Activated T-helper 1 cell treated with anti-CD3 and anti-CD28 coated beads, Interleukin-12 subunit alpha, Interleukin-12 subunit beta, Interleukin-2, Interleukin-4 antibody, amounts not matched to agents 30 ng/mL and 10 ng/mL and 1 ng/mL, durations not matched to agents 14 hours and 24 hours and 36 hours (primary cell): Measurements from ENCODE around the gene SLC52A3. TPM values are rescaled to one million over a fixed set of nuclear protein-coding genes. Genes with fewer than 3 reads are reported as not detected.
"Not testable (repeated sequence)": the region's sequence is repeated elsewhere in the genome, so short reads cannot be mapped to it uniquely, and the experiment has no call there.

ENCODE experiments used
- DNase-seq: peaks from one replicate; pipeline ENCODE4 v3.0.0; 2021; ENCODE audit warnings: low spot score
- H3K27ac Mint-ChIP-seq: one replicate; pipeline ENCODE4 v1.8.0; 2021; ENCODE audit warnings: mild to moderate bottlenecking, mixed read lengths
- H3K27me3 Mint-ChIP-seq: one replicate; pipeline ENCODE4 v1.8.0; 2022; ENCODE audit warnings: mild to moderate bottlenecking, moderate library complexity, mixed read lengths; ENCODE audit not compliant: insufficient read depth
- H3K36me3 Mint-ChIP-seq: one replicate; pipeline ENCODE4 v1.8.0; 2021; ENCODE audit warnings: low read depth, mixed read lengths
- H3K4me1 Mint-ChIP-seq: one replicate; pipeline ENCODE4 v1.8.0; 2021; ENCODE audit warnings: low read depth, mixed read lengths
- H3K4me3 Mint-ChIP-seq: one replicate; pipeline ENCODE4 v1.8.0; 2021; ENCODE audit warnings: mild to moderate bottlenecking, moderate library complexity, mixed read lengths
- H3K9me3 Mint-ChIP-seq: one replicate; pipeline ENCODE4 v1.8.0; 2021; ENCODE audit warnings: mixed read lengths
- intact Hi-C: fragments of 100-400 bp; cut with micrococcal nuclease; formaldehyde crosslinking; loops from one replicate; pipeline ENCODE4 v1.15.1; 2024
- total RNA-seq: library from RNA; stranded (reverse); gene quantifications from 2 replicates; pipeline ENCODE4 v1.2.3, GENCODE V29; 2022

Gene SLC52A3
- total RNA-seq, result not detected in 2 replicates

DNA sequence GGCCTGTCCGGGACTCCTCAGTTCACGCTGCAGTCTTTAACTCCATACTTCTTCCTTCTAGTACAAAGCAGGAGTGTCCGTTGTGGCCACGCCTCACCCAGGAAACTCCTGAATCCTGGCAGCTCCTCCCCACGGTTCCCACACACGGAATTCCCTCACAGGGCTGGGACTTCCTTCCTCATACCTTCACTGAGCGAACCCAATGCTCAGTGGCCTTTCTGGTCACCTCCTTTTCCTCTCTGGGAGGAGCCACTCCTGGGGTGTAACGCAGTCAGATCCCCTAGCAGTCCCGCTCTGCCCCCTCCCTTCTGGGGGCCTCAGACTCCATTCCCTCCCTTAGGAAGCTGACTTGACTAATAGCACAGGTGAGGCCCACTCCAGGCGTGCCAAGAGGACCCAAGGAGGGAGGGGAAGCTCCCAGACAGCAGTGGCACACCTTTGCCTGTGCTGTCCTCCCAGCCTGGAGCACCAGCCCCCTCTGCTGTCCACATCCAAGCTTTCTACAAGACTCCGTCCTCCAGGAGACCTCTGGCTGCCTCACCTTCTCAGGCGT, at the start of gene SLC52A3:
SLC52A3 (minus strand) TSS at position 75 of the 553 bp plus-strand sequence. CDS start 2,726 bp downstream, outside the sequence.
- H3K4me1 Mint-ChIP-seq, result no peaks in the 10 kb centered on the region
- no peaks in the 10 kb centered on the region for H3K36me3 Mint-ChIP-seq
- H3K4me3 Mint-ChIP-seq, result no peak within 1 kb of the TSS
- H3K27ac Mint-ChIP-seq, result no peak within 1 kb of the TSS
- no peaks in the 10 kb centered on the region for H3K9me3 Mint-ChIP-seq
- peaks cover 4% of the 10 kb centered on the region for H3K27me3 Mint-ChIP-seq
- no peak for DNase-seq
- intact Hi-C loops, result no loop called here

DNA sequence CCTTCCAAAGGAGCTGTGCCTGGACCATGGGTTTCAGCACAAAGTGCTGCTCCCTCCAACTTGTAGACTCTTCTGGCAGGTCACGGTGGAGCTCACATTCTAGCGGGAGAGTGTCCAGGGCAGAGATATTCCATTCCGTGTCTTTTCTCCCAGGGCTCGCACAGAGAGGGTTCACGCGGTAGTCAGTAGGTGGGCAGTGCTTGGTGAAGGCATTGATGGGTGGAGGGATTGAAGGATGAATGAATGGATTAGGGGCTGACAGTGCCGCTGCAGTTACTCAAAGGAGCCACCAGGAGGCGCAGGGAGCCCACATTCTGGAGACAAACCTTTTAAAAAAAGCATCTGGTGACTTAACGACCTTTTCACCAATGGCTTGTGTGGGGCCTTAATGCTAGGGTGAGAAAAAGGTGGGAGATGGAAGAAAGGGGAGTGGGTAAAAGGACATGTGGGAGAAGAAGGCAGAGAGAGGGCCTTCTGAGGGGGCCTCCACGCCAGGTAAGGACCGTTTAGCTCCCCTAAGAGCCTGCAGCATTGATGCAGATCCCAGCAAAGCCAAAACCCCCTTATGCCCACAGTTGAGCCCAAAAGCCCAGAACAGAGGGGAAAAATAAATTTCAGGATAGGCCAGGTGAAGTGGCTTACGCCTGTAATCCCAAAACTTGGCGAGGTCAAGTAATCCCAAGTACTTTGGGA, 47.8 kb upstream of the SLC52A3 start:
- Mint-ChIP-seq H3K4me3 (no peak overlapping the region), H3K27ac (no peak overlapping the region), H3K9me3 (no peaks in the 10 kb centered on the region), H3K36me3 (no peaks in the 10 kb centered on the region), H3K4me1 (peaks cover 15% of the 10 kb centered on the region), H3K27me3 (peaks cover 14% of the 10 kb centered on the region)
- intact Hi-C loops, result loop anchor here (1.0 to 5.0 kb wide), 5 partner anchors 71 to 397 kb away; no protein-coding TSS in a partner anchor
- peak; percentile 48 for DNase-seq

DNA sequence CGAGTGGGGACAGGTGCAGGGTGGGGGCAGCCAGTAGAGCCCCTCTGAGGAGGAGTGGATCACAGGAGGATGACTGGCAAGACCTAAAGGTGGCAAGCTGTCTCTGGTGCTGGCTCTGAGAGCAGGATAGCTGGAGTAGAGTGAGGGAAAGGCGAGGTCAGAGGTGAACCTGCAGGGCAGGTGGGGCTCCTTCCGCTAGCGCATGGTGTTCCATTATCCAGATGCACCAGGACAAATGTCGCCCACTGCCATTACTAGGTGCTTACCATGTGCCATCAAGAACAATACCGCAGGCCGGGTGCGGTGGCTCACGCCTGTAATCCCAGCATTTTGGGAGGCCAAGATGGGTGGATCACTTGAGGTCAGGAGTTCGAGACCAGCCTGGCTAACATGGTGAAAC, 46.9 kb upstream of the SLC52A3 start:
- no peaks in the 10 kb centered on the region for H3K36me3 Mint-ChIP-seq
- H3K27me3 Mint-ChIP-seq, result peaks cover 18% of the 10 kb centered on the region
- intact Hi-C loops, result loop anchor here (5.0 kb wide), 1 partner anchor 72 kb away; no protein-coding TSS in a partner anchor
- H3K27ac Mint-ChIP-seq, result no peak overlapping the region
- H3K4me1 Mint-ChIP-seq, result peaks cover 11% of the 10 kb centered on the region
- no peak overlapping the region for H3K4me3 Mint-ChIP-seq
- no peaks in the 10 kb centered on the region for H3K9me3 Mint-ChIP-seq
- DNase-seq, result no peak

DNA sequence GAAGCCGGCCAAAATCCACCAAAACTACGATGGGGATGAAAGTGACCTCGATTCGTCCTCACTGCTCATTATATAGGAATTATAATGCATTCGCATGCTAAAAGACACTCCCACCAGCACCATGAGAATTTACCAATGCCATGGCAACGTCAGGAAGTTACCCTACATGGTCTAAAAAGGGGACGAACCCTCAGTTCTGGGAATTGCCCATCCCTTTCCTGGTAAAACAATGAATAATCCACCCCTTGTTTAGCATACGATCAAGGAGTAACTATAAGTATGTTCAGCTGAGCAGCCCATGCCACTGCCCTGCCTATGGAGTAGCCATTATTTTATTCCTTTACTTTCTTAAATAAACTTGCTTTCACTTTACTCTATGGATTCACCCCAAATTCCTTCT, 45.1 kb upstream of the SLC52A3 start:
- Mint-ChIP-seq H3K27ac (no peak overlapping the region), H3K9me3 (no peaks in the 10 kb centered on the region), H3K27me3 (peaks cover 22% of the 10 kb centered on the region), H3K4me1 (peaks cover 6% of the 10 kb centered on the region), H3K4me3 (no peak overlapping the region), H3K36me3 (no peaks in the 10 kb centered on the region)
- DNase-seq, result no peak
- intact Hi-C loops, result no loop called here

DNA sequence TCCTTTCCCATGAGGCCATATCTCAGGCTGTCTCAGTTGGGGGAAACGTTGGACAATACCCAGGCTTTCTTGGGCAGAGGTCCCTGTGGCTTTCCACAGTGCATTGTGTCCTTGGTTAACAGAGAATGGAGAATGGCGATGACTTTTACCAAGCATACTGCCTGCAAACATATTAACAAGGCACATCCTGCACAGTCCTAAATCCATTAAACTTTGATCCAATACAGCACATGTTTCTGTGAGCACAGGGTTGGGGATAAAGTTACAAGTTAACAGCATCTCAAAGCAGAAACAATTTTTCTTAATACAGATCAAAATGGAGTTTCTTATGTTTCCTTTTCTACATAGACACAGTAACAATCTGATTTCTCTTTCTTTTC, 44.1 kb upstream of the SLC52A3 start:
- H3K9me3 Mint-ChIP-seq, DNase-seq, H3K27ac Mint-ChIP-seq, intact Hi-C loops, H3K4me1 Mint-ChIP-seq, H3K36me3 Mint-ChIP-seq, H3K4me3 Mint-ChIP-seq: not testable (repeated sequence)
- H3K27me3 Mint-ChIP-seq, result peaks cover 20% of the 10 kb centered on the region

DNA sequence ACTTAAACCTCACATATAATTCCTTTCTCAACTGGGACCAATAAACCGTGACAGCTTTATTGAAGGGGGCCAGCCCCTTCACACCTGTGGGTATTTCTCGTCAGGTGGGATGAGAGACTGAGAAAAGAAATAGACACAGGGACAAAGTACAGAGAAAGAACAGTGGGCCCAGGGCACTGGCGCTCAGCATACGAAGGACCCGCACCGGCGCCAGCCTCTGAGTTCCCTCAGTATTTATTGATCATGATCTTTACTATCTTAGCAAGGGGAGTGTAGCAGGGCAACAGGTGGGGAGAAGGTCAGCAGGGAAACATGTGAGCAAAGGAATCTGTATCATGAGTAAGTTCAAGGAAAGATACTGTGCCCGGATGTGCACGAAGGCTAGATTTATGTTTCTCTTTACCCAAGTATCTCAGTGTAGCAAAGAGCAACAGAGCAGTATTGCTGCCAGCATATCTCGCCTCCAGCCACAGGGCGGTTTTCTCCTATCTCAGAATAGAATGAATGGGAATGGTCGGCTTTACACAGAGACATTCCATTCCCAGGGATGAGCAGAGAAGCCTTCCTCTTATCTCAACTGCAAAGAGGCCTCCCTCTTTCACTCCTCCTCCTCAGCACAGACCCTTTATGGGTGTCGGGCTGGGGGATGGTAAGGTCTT, 43.6 kb upstream of the SLC52A3 start:
- DNase-seq, H3K9me3 Mint-ChIP-seq, H3K4me1 Mint-ChIP-seq, H3K36me3 Mint-ChIP-seq, H3K27ac Mint-ChIP-seq, intact Hi-C loops, H3K4me3 Mint-ChIP-seq: not testable (repeated sequence)
- H3K27me3 Mint-ChIP-seq, result peaks cover 20% of the 10 kb centered on the region

DNA sequence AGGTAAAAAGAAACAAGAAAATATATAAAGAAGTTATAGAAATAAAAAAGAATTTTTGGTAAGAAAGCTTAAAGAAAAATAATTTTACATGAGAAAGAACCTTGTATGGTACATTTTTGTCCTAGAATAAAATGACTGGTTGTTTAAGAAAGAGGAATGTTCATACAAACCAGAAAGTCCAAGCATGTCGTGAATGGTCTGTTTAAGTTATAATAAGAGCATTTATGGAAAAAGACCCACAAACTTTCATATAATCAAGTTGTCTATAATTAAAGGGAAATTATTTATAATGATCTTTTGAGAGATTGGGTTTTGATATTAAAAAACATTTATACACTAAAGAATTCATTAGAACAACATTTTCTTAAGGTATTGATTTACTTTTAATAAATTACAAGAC, 37.4 kb upstream of the SLC52A3 start:
- H3K4me3 Mint-ChIP-seq, result no peak overlapping the region
- no peaks in the 10 kb centered on the region for H3K4me1 Mint-ChIP-seq
- intact Hi-C loops, result no loop called here
- no peaks in the 10 kb centered on the region for H3K36me3 Mint-ChIP-seq
- H3K9me3 Mint-ChIP-seq, result peaks cover 14% of the 10 kb centered on the region
- no peak overlapping the region for H3K27ac Mint-ChIP-seq
- peaks cover 10% of the 10 kb centered on the region for H3K27me3 Mint-ChIP-seq
- DNase-seq, result no peak

DNA sequence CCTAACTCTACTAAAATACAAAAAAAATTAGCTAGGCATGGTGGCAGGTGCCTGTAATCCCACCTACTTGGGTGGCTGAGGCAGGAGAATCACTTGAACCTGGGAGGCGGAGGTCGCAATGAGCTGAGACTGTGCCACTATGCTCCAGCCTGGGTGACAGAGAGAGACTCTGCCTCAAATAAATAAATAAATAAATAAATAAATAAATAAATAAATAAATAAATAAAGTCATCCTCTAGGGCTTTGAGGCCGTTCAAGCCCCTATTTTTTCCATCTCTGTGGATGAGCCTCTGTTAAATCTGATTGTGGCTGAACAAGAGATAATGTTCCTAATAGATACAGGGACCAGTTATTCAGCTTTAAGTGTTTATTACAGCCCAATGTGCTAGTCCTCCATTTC, 33.4 kb upstream of the SLC52A3 start:
- H3K36me3 Mint-ChIP-seq, result no peaks in the 10 kb centered on the region
- H3K4me3 Mint-ChIP-seq, result no peak overlapping the region
- H3K27ac Mint-ChIP-seq, result no peak overlapping the region
- intact Hi-C loops, result no loop called here
- no peaks in the 10 kb centered on the region for H3K4me1 Mint-ChIP-seq
- no peak for DNase-seq
- H3K9me3 Mint-ChIP-seq, result peaks cover 14% of the 10 kb centered on the region
- H3K27me3 Mint-ChIP-seq, result peaks cover 4% of the 10 kb centered on the region

DNA sequence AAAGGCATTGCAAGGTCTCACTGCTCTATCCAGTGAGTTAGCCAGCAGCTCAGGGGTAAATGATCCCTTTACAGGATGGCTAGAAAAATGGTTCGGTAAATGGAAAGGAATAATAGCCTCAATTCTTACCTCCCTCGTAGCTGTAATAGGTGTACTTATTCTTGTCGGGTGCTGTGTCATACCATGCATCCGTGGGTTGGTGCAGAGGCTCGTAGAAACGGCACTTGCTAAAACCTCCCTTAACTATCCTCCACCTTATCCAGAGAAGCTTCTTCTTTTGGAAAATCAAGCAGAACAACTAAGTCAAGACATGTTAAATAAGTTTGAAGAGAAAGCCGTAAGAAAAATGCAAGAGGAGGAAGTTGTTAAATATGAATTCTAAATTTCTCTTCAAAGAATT, 31.7 kb upstream of the SLC52A3 start:
- H3K36me3 Mint-ChIP-seq, intact Hi-C loops: not testable (repeated sequence)

DNA sequence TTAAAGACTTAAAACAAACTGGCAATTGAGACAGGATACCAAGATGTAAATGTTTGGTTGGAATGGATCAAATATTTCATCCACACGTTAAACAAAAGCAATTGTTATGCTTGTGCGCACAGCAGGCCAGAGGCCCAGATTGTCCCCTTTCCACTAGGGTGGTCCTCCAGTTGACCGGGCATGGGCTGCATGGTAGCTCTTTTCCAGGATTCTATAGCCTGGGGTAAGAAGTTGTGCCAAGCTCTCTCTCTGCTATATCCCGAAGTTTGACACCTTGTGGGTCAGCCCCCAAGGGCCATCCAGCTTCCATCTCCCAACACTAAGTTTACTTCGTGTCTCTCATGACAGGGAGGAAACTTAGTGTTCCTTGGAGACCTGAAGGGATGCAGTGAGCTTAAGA, 30.4 kb upstream of the SLC52A3 start:
- H3K4me1 Mint-ChIP-seq, intact Hi-C loops, H3K36me3 Mint-ChIP-seq, DNase-seq, H3K4me3 Mint-ChIP-seq, H3K27me3 Mint-ChIP-seq, H3K27ac Mint-ChIP-seq, H3K9me3 Mint-ChIP-seq: not testable (repeated sequence)

More for the DNA sequence above, 31.7 kb upstream of the SLC52A3 start:
- H3K9me3 Mint-ChIP-seq, H3K27ac Mint-ChIP-seq, DNase-seq, H3K4me3 Mint-ChIP-seq, H3K27me3 Mint-ChIP-seq, H3K4me1 Mint-ChIP-seq: not testable (repeated sequence)

DNA sequence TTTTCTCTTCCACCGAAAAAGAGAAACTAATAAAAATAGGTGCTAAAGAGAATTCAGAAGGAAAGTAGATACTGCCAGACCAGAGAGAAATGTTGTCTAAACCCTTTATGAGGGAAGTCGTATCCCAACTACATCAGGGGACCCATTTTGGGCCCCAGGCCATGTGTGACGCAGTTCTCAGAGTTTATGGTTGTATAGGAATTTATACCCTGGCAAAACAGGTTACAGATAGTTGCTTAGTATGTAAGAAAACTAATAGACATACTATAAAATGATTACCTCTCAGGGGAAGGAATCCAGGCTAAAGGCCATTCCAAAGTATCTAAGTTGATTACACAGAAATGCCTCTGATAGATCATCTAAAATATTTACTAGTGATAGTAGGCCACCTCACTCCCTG, 28.6 kb upstream of the SLC52A3 start:
- intact Hi-C loops, result no loop called here
- no peaks in the 10 kb centered on the region for H3K36me3 Mint-ChIP-seq
- H3K4me1 Mint-ChIP-seq, result no peaks in the 10 kb centered on the region
- no peak overlapping the region for H3K4me3 Mint-ChIP-seq
- H3K27me3 Mint-ChIP-seq, result peaks cover 4% of the 10 kb centered on the region
- H3K27ac Mint-ChIP-seq, result no peak overlapping the region
- peaks cover 7% of the 10 kb centered on the region for H3K9me3 Mint-ChIP-seq
- DNase-seq, result no peak

DNA sequence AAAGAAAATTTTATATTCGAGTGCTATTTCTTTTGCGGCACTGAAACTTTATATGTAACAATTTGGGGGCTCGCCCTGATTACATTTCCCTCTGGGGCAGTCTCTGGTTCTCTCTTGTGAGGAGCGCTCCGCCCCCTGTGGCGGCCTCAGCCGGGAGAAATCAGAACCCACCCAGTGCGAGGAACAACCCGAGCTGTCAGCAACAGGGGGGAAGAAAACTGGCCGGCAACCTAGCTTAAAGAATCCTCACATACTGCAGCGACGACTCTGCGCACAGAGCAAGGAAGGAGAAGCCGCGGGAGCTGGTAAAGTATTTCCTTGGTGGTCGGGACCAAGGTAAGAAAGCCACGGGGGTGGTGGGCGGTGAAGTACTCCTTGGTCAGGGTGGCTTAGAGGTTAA, 23.9 kb upstream of the SLC52A3 start:
- intact Hi-C loops, result no loop called here
- Mint-ChIP-seq H3K9me3 (peaks cover 11% of the 10 kb centered on the region), H3K36me3 (no peaks in the 10 kb centered on the region), H3K4me3 (no peak overlapping the region), H3K27ac (no peak overlapping the region), H3K4me1 (no peaks in the 10 kb centered on the region), H3K27me3 (peaks cover 8% of the 10 kb centered on the region)
- DNase-seq, result no peak

DNA sequence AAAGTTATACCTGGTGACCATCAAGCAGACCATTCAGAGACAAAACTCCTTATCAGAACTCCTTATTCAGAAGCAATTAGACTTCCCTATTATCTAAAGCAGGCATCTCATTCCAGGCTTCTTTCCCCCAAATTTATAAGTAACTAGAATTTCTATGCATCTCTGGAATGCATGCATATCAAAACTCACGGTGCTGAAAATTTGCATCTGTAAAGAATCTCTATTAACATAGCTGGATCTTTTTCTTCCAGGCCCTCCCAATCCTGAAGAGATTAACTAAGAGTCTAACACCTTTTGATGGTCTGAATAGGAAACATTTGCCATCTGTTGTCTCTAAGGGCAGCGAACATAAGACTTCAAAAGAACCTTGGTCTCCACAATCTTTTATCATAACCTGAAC, 22.8 kb upstream of the SLC52A3 start:
- H3K4me3 Mint-ChIP-seq, result no peak overlapping the region
- H3K9me3 Mint-ChIP-seq, result peaks cover 11% of the 10 kb centered on the region
- no peak for DNase-seq
- intact Hi-C loops, result no loop called here
- H3K27me3 Mint-ChIP-seq, result peaks cover 7% of the 10 kb centered on the region
- no peaks in the 10 kb centered on the region for H3K4me1 Mint-ChIP-seq
- no peaks in the 10 kb centered on the region for H3K36me3 Mint-ChIP-seq
- no peak overlapping the region for H3K27ac Mint-ChIP-seq
